ENCODE measurements around the gene KCTD15.

The KCTD15 gene

GRCh38 chr19:33864311-33864850 is 67.7 kb downstream of the KCTD15 start:
- no peaks in the 10 kb centered on the region for H3K9me3 ChIP-seq (ENCODE audit: low read length)
- no peaks in the 10 kb centered on the region for H3K79me2 ChIP-seq (ENCODE audit: insufficient read depth, low read length)
- no peak overlapping the region for H3K4me2 ChIP-seq (ENCODE audit: low read length)
- H3K9ac ChIP-seq (ENCODE audit: low read length) = no peak overlapping the region
- no peaks in the 10 kb centered on the region for H3F3A ChIP-seq (ENCODE audit: insufficient read depth, low read length)
- no peak overlapping the region for H2AFZ ChIP-seq (ENCODE audit: low read length)
- no peak overlapping the region for H3K27ac ChIP-seq (ENCODE audit: low read depth, low read length, poor library complexity, severe bottlenecking)
- H3K9me2 ChIP-seq (ENCODE audit: low read depth, low read length) = no peaks in the 10 kb centered on the region
- H3K27me3 ChIP-seq (ENCODE audit: insufficient read depth, low read length) = 0 out of 2 replicates have a peak, but pooled peaks cover 6% of the 10 kb centered on the region
- TF ChIP-seq CTCF (IDR thresholded peaks at IDR 0.05; ENCODE audit: low read length) (no peak), EZH2 (IDR thresholded peaks at IDR 0.05; ENCODE audit: borderline replicate concordance, low read length) (no peak)
- H3K4me1 ChIP-seq (ENCODE audit: insufficient read depth, low read length, severe bottlenecking) = no peaks in the 10 kb centered on the region
- no peak overlapping the region for H3K4me3 ChIP-seq (ENCODE audit: low read depth, low read length, poor library complexity, severe bottlenecking)
- H3K36me3 ChIP-seq (ENCODE audit: insufficient read depth, low read length) = no peaks in the 10 kb centered on the region
- H4K20me1 ChIP-seq (ENCODE audit: insufficient read depth, low read length) = no peaks in the 10 kb centered on the region

GRCh38 chr19:33865306-33865705 is 68.6 kb downstream of the KCTD15 start:
- Histone ChIP-seq H3K4me1 (ENCODE audit: insufficient read depth, low read length, severe bottlenecking) (no peaks in the 10 kb centered on the region), H3K9ac (ENCODE audit: low read length) (no peak overlapping the region), H3K27me3 (ENCODE audit: insufficient read depth, low read length) (0 out of 2 replicates have a peak, but pooled peaks cover 6% of the 10 kb centered on the region), H3K79me2 (ENCODE audit: insufficient read depth, low read length) (no peaks in the 10 kb centered on the region), H3K36me3 (ENCODE audit: insufficient read depth, low read length) (no peaks in the 10 kb centered on the region), H3F3A (ENCODE audit: insufficient read depth, low read length) (no peaks in the 10 kb centered on the region), H3K9me3 (ENCODE audit: low read length) (no peaks in the 10 kb centered on the region), H4K20me1 (ENCODE audit: insufficient read depth, low read length) (no peaks in the 10 kb centered on the region), H3K4me2 (ENCODE audit: low read length) (no peak overlapping the region), H3K27ac (ENCODE audit: low read depth, low read length, poor library complexity, severe bottlenecking) (no peak overlapping the region), H3K4me3 (ENCODE audit: low read depth, low read length, poor library complexity, severe bottlenecking) (no peak overlapping the region), H3K9me2 (ENCODE audit: low read depth, low read length) (no peaks in the 10 kb centered on the region), H2AFZ (ENCODE audit: low read length) (no peak overlapping the region)
- TF ChIP-seq EZH2 (IDR thresholded peaks at IDR 0.05; ENCODE audit: borderline replicate concordance, low read length) = no peak
- no peak for TF ChIP-seq CTCF (IDR thresholded peaks at IDR 0.05; ENCODE audit: low read length)
